NCI-H460 (cell line): ENCODE data around the gene PPP2R2D. TPM values are rescaled to one million over a fixed set of nuclear protein-coding genes. Genes with fewer than 3 reads are reported as not detected.

Experiments used
- DNase-seq: peaks from one replicate; pipeline ENCODE4 v3.0.0-alpha.2; 2016; ENCODE audit warnings: low read depth; ENCODE audit errors: extremely low read depth
- total RNA-seq: library from RNA; depleted of rRNA; stranded (reverse); fragments of >200 nt; shearing (Covaris generic); gene quantifications from 2 replicates; pipeline ENCODE4 v1.2.3, GENCODE V29; 2014

The PPP2R2D gene
- total RNA-seq, 1 experiment from 2014 or later = 38.4 TPM

DNA sequence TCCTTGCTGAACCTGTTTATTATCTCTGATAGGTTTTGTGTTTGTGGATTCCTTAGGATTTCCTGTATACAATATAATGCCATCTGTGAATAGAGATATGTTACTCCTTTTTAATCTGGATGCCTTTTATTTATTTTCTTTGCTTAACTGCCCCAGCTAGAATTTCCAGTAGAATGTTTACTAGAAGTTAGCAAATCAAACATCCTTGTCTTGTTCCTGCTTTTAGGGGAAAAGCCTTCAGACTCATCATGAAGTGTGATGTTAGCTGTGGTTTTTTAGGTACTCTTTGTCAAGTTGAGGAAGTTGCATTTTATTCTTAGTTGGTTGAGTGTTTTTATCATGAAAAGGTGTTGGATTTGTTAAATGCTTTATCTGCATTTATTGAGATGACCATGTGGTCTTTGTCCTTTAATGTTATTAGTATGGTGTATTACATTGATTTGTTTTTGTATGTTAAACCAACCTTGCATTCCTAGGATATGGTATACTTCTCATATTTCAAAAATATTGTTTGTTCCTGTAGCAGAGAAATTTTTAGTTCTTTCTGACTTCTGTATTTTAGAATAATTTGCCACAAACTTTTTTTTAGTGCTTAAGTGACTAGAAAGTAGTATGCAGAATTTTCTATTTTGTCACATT is 24.3 kb downstream of the PPP2R2D start:
- no peak for DNase-seq

DNA sequence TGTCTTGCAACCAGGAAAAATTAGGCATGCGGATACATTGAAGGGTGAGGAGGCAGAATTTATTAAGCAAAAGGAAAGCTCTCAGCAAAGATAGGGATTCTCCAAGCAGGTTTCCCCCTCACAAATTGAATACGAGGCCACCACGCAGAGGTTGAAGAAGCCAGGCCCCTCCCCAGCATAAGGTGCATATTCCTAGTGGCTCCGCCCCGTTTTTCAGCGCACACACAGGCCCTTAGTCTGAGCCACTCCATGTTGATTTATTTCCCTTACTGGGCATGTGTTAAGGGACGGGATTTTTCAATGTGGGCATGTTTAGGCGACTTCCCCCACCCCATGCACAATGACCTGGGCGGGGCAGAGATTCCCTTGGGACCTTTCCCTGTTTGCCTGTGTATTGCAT is 24.9 kb downstream of the PPP2R2D start:
- DNase-seq = no peak

DNA sequence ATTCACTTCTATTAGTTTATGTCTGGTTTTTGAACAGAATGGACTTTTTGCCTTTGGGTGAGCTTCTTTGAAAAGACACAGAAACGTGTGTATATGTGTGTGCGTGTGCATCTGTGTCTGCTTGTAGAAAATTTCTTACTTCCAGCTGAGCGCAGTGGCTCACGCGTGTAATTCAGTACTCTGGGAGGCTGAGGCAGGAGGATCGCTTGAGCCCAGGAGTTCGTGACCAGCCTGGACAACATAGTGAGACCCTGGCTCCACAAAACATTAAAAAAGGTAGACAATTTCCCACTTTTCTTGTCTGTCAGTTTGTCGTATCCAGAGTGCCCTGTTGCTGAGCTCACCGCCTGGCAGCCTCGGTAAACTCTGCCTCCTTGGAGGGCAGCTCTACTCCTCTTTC is 25.4 kb downstream of the PPP2R2D start:
- DNase-seq = no peak

DNA sequence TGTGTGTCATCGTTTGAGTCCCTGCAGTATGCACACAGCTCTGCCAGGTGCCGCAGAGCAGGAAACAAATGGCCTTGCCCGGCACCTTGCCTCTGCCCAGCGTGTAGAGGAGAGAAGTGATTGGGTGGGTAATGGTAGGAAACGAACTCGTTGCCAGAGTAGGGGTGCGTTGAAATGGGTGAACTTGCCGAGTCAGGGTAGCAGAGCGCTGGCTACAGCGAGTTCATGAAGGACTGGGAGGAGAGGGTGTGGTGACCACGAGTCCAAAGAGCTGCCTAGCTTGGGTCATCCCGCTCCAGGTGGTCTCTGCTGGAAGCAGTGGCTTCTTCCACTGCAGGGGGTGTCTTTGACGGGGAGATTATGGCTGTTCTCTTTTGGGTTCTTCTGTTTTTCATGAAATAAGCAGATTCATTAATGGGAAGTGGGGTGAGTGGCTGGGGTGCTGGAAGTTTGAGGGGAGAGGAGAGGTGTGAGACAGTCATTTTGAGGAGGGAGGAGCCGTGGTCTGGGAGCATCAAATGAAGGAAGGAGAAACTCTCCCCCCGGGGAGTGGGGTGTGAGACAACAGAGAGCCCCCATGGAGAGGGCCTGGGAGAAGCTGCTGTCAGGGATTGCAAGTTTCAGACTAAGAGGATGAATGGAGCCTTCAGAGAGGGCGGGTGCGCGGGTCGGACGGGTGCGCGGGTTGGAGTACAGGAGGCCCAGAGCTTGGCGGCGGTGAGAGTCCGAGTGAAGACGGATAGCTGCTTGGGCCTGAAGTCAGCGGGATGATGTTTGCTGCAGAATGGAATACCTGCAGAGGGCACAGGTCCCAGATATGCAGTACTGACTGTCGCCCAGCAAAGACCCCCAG is 26.2 kb downstream of the PPP2R2D start:
- DNase-seq = no peak

DNA sequence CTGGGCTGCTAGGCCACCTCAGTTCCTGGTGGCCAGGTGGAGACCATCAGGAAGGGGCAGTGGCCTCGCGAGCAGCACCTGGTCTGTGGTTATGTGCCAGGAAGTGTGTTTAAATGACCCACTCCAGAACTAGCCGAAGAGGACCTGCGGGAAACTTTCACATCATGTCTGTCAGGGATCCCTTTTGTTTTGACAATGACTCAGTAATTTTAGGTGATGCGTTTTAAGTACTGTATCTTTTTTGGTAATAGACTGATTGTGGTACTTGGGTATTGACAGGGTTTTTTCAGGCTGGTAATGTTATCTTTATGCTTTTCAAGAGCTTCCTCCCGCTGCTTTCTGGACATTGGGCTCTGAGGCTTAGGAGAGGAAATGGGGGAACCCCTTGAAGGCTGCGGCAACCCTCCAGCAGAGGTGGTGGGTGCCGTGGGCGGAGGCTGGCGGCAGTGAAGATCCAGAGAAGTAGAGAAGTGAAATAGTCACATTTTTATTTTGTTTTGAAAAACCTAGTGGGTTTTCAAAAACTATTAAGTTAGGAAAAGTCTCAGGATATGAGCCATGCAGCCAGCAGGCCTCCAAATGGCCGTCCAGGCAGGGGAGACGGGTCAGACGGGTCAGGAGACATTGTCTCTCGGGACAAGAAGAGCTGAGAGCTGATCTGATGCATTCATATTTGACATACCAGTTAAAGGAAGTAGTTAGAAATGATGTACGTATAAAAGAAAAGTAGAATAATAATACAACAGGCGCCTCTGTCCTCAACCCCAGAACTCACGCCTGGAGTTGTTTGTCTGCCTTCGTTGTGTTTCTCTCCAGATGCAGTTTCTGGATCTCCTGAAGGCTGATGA is 27.7 kb downstream of the PPP2R2D start:
- no peak for DNase-seq

DNA sequence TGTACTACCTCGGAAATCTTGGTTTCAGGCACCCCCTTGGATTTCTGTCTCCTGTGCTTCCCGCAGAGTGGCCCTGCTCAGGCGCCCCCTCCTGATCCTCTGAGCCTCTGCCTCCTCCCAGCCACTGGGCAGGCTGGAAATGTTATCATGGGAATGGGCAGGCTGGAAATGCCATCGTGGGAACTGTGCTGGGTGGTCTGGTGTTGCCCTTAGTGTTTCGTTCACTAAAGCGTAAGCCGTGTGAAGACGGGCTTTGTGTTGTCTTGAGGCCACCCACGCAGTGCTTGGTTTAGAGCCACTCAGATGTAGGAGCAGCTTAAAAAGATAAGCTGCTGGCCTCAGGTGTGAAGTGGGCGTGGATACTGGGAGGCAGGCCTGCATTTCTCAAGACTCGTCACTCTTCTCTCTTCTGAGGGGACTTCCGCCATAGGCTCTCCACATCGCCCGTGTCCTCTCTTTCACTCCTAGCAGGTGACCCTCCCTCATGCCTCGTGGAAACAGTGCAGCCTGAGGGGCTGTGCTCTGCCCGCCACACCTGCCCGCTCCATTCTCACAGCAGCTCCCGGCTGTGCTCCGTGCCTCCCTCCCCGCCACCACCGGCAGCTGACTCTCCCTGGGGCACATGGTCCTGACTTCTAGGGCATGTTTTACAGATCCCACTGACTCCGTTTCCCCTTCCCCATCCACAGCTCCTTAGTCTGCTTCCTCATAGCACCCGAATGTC is 28.5 kb downstream of the PPP2R2D start:
- no peak for DNase-seq

DNA sequence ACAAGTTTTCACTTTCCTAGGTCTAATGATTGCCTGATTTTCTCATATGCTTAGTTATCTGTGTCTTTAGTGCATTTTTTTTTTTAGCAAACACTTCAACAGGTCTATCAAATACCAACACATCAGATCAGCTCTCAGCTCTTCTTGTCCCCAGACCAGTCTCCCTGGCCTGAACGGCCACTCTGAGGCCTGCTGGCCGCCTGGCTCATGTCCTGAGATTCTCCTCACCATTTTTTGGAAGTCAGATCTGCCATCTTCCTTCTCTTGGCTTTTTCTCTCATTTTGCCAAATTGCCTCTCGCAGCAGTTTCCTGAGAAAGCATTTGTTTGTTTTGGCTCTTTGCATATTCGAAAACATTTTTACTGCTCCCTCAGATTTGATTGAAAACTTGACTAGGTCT is 29.3 kb downstream of the PPP2R2D start:
- DNase-seq = no peak

DNA sequence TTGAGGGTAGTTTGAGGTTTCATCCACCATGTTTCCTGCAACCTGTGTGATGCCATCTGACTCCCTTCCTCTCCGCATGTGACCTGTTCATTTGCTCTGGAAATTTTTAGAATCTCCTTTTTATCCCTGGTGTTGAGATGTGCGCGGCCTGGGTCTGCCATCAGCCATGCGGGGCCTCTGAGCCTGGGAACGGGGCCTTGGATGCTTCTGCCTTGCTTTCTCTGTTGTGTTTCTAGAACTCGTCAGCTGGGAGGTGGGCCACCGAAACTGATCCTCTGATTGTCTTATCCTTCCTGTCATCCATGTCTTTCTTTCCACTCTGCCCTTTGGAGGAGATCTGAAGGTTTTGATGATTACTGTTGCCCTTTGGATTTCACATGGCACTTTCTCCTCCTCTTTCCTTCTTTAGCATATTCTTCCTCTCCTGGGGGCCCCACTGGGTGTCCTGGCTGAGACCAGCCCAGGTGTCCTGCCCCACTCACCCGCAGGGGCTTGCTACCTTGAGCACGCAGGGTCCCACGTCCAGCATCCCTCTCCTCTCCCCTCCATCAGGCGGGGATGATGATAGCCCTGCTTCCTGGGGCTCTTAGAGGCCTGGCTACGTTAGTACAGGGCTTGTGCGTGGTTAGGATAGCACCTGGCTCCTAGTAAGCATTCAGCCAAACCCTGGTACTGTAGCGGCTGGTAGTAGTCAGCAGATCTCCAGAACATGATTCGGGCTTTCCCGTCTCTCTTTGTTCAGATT is 29.9 kb downstream of the PPP2R2D start:
- no peak for DNase-seq

DNA sequence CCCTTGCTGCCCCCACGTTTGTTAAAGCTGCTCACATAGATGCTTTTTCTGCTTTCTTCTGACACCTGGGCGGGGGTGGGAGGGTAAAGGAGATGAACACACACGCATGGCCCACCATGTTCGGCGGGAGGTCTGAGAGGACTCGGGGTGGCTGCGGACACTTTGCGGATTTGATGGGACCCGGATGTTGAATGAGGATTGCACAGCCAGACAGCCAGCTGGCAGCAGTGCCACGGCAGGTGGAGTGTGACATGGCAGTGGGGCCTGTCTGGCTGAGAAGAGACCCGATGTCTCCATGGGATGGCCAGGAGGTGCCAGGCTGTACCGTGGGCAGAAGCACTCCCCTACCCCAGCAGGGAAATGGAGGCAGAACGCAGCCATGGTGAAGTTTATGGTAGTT is 31.2 kb downstream of the PPP2R2D start:
- DNase-seq = no peak

DNA sequence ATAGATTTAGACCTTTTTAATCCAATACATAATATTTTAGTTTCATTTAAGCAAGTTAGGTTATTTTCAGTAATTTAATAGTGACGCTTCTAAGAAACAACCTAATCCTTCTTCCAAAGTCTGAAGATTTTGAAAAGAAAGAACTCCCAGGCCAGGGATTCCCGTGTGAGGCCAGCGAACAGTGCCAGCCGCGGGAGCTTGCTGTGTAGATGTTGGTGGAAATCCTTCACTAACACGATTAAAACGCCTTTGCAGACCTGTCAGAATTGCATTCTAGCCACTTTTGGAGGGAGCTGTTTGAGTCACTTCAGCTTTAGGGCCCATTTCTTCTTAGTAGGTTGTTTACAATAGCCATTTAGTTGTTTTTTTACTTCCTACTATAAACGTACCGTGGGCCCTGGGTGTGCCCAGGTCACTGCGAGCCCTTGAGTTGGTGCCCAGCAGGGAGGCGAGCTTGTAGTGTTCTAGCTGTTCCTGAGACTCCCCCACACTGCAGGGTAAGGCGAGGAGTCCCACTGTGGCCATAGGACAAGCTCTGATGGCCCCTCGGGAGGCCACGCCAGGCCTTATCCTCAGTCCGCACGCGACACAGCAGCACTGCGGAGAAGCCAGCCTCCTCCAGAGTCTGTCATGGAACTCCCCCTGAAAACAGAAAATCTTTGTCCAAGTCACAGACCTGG is 32.3 kb downstream of the PPP2R2D start:
- no peak for DNase-seq

DNA sequence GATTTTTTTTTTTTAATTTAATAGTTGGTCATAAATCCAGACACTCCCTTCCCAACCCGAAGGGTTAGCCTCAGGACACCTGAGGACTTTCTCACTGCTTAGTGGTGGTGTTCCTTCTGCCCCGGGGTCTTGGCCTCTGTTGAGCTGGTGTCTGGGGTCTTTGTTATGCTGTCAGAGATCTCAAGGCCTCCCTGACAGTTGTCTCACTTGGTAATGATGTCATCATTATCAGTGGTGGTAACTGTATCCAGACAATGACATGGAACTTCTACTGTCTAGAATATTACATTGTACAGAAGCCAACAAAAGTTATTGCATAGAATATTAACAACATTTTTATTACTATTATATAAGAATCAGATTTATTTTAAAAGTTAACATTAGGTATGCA is 32.9 kb downstream of the PPP2R2D start:
- DNase-seq = no peak

DNA sequence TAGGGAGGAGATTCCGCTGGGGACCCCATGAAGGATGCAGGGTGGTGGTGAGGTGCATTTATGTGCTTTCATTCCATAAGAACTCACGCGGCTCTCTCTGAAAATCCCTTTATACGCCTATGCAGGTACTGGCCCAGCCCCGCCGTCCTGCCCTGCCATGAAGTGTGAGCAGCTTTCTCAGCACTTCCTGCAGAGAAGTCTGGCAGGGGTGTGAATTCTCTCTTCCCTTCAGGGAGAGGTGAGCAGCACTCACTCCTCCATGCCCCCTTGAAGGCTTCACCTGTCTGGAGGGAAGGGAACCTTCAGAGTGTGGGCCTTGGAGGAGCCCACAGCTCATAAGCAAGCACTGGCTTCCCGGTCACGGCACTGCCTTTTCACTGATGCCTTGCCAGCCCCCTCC is 34.0 kb downstream of the PPP2R2D start:
- no peak for DNase-seq

DNA sequence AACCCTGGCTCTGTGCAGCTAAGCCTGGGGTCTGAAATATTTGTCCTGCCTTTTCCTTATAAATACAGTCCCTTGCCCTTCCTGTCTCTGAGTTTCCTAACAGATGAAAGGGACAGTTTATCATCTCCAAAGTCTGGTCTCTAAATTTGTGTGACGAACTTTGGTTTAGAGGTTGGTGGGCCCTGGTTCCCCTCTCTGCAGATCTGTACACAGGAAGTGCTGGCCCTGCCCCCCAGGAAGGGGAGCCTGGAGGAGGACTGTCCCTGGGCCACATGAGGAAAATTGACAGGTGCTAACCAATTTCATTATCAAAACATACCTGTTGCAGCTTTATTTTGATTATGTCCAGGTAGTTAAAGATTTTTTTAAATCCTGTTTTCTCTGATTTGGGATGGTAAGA is 34.5 kb downstream of the PPP2R2D start:
- no peak for DNase-seq

DNA sequence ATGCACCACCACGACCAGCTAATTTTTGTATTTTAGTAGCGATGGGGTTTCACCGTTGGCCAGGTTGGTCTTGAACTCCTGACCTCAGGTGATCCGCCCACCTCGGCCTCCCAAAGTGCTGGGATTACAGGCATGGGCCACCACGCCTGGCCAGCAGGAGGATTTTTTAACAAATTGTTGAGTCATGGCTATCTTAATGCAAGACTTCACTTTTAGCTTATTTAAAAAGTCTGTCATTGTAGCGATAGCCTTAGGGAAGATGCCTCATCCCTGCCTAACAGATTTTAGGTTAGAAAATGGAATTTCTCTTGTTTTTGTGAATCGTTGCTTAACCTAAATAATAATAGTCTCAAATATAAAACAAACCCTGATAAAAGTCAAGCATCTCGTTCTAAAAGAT is 35.5 kb downstream of the PPP2R2D start:
- DNase-seq = no peak

DNA sequence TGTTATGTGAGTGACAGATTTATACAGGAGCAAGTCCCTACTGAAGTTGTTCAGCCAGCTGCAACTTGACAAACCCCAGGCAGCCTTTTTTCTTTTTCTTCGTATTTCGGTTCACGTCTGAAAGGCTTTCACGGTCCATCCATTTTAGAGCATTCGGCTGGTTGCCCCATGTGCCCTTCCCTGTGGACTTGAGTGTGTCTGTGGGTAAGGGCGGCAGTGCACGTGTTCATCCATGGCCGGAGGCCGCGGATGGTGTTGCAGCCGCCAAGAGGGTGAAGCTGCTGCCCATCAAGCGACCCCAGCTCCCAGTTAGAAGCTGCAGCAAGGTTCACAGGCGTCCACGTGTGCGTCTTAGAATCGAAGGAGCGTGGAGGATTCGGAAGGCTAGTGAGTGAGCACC is 35.9 kb downstream of the PPP2R2D start:
- DNase-seq = no peak

DNA sequence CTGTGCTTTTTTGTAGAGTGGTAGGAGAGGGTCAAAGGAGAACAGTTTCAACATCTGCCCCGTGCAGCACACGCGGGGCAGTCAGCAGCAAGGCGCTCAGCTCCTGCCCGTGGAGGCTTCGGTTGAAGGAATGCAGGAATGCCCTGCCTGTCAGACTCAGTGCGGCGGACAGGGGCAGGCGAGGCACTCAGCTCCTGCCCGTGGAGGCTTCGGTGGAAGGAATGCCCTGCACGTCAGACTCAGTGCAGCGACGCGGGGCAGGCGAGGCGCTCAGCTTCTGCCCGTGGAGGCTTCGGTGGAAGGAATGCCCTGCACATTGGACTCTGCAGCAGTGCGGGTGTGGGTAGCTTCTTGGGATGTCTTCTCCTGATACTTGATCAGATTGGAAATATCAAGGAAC is 37.0 kb downstream of the PPP2R2D start:
- DNase-seq = no peak

DNA sequence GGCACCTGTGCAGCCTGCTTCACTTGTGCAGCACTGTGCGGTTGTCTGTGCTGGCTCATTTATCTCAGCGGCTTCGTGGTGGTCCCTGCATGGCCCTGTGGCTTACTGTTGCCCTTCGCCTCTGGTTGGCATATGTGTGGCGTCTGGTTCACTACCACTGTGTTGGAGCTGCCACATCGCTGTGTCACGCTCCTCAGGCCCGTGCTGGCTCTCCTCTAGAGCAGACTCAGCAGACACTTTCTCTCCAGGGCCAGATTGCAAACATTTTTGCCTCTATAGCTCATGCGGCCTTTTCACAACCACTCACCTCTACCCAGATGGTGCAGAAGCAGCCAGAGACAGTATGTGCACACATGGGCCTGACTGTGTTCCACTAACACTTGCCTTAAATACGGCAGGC is 37.9 kb downstream of the PPP2R2D start:
- no peak for DNase-seq

DNA sequence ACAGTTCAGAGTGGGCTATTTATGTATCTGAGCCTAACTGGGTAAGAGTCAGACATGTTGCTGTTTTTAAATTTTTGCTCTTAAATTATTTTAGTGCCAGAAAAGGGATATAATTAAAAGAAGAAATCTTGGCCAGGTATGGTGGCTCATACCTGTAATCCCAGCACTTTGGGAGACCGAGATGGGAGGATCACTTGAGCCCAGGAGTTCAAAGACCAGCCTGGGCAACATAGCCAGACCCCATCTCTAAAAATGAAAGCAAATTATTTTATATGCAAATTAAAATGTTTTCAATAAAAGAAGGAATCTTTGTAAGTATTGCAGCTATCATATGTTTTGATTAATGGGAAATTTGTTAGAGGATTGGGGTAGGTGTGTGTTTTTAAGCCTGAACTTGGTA is 41.6 kb downstream of the PPP2R2D start:
- DNase-seq = no peak

DNA sequence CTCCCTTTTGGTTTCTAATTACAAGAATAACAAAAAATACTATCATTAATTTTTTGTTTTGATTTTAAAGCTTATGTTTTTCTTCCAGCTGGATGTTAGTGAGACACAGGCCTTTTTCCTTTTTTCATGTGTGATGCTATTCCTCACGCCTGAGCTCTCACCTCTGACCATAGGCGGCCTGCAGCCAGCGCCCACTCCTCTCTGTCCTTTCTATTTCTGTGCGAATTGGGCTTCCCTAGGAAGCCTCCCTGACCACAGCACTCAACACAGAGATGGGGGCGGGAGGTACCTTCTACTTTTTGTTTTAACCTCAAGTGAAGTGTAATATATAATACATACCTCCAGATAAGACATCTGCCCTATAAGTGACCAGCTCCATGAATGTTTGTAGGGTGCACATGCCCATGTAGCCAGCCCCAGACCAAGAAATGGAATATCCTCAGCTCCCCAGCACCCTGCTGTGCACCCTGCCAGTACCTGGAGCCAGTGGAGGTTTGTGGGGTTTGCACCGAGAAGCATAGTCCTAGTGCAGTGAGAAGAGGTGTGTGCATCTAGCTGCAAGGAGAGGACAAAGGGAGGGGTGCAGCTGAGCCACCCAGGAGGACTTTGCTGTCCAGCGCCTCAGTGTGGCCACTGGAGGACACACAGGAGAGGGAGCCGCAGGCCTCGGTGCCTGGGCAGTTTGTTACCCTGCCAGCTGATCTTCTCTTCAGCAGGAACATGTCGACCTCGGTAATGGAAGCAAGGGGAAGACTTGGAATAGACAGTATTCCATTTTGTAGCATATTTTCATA is 42.4 kb downstream of the PPP2R2D start:
- peak; percentile 29 for DNase-seq
